Pancreas (tissue), 10 donors: ENCODE results near the gene TMEM121. TPM values are rescaled to one million over a fixed set of nuclear protein-coding genes. Genes with fewer than 3 reads are reported as not detected.
A peak's percentile ranks its signal among the peaks of the same experiment; 100 is the strongest.
"Not testable (repeated sequence)": the region's sequence is repeated elsewhere in the genome, so short reads cannot be mapped to it uniquely, and the experiment has no call there.

Source experiments
- ATAC-seq, 4 donors: fragments of 200-7000 bp; cut with Tn5 transposase; one replicate each; pipeline versions ENCODE4 v1.8.0 to v1.9.1; 2020; ENCODE audit warnings: mild to moderate bottlenecking in 4 of 4, moderate library complexity in 4 of 4
- DNase-seq, 6 donors: peaks; one replicate each; pipeline ENCODE4 v3.0.0-alpha.2; 2020
- FAIRE-seq: peaks from 2 replicates; lab custom pipeline; 2012; peaks lifted over from hg19 to GRCh38; lab: Jason Lieb, UNC
- H3K27ac ChIP-seq, 4 donors: fragments of 200-600 bp; sonication (generic); 1 replicate in 3 of 4; 2 replicates in 1 of 4; pipeline versions ENCODE4 v1.5.0 to v1.8.0; 2020
- H3K27me3 ChIP-seq, 4 donors: fragments of 200-600 bp; one replicate each; pipeline ENCODE4 v1.8.0; 2021
- H3K36me3 ChIP-seq, 3 donors: fragments of 200-600 bp; sonication (generic) in 1 of 3; one replicate each; pipeline versions ENCODE4 v1.5.0 to v1.8.0; 2020 to 2021
- H3K4me1 ChIP-seq, 3 donors: fragments of 200-600 bp; one replicate each; pipeline ENCODE4 v1.8.0; 2021
- H3K4me3 ChIP-seq, 4 donors: fragments of 200-600 bp; sonication (generic) in 2 of 4; one replicate each; pipeline versions ENCODE4 v1.5.0 to v1.8.0; 2020 to 2021
- H3K9me3 ChIP-seq, 4 donors: fragments of 200-600 bp; one replicate each; pipeline ENCODE4 v1.8.0; 2021
- WGBS, 2 donors: extraction: QIAGEN DNeasy Blood & Tissue Kit; methylation state at CpG; one replicate each; pipeline ENCODE4 v1.1.7; 2013; 5-methylcytosine and 5-hydroxymethylcytosine counted together
- intact Hi-C, 3 donors: fragments of 100-400 bp; cut with DNase I; formaldehyde crosslinking; loops; one replicate each; pipeline versions ENCODE4 v1.11.1 to v1.14.2; 2022
- polyA plus RNA-seq, 2 donors: library from polyadenylated mRNA; stranded (reverse); fragments of 200-250 nt; gene quantifications; one replicate each; pipeline ENCODE4 v1.2.3, GENCODE V29; 2013
- total RNA-seq, 6 donors: library from RNA; stranded (reverse); fragmentation: NEBNext Ultra II Directional in 4 of 6; extraction: Animal tissue kit (Norgen Biotek cat#: 25700) in 4 of 6; gene quantifications; one replicate each; pipeline versions ENCODE4 v1.2.1 to v1.2.4, GENCODE V29; 2021 to 2023
- TF ChIP-seq, protein P1 (sequence below), 4 donors: fragments of 200-600 bp; sonication (generic) in 3 of 4; IDR thresholded peaks; one replicate each; pipeline versions ENCODE4 v1.5.0 to v1.8.0; 2021; ENCODE audit warnings: antibody characterized with exemption in 4 of 4
- donor health status: healthy with polysubstance abuse.
- donor health status: DM: no; HTN: no; CAD: no; lungs with moderate emphysema.
- donor health status: DM: no; HTN: no; CAD: no.
- donor health status: control.
- donor health status: control.
- donor health status: Bipolar disorder and iron deficiency.
- donor health status: DM: yes; HTN: yes; CAD: no.
- donor health status: DM: no; HTN: no; CAD: no.
- donor health status: DM: no; HTN: no; CAD: no.
- donor health status: DM: yes; HTN: yes; CAD: no.

TMEM121 gene
- total and polyA plus RNA-seq, 8 donors, result 0.92 to 3.3 (median 1.8) TPM

DNA sequence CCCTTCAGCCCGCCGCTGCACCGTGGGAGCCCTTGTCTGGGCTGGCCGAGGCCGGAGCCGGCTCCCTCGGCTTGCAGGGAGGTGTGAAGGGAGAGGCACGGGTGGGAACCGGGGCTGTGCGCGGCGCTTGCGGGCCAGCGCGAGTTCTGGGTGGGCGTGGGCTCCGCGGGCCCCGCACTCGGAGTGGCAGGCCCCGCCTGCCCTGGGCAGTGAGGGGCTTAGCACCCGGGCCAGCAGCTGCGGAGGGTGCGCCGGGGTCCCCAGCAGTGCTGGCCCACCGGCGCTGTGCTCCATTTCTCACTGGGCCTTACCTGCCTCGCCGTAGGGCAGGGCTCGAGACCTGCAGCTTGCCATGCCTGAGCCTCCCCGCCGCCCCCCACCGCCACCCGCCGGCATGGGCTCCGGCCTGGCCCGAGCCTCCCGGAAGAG, 21.4 kb downstream of the TMEM121 start:
- Histone ChIP-seq H3K9me3 (no peaks in the 10 kb centered on the region), H3K27ac (no peak overlapping the region), H3K4me1 (no peaks in the 10 kb centered on the region), H3K27me3 (peaks cover 0 to 3% (median 0%) of the 10 kb centered on the region in 4 donors), H3K36me3 (no peaks in the 10 kb centered on the region), H3K4me3 (no peak overlapping the region)
- TF ChIP-seq, protein P1, sequence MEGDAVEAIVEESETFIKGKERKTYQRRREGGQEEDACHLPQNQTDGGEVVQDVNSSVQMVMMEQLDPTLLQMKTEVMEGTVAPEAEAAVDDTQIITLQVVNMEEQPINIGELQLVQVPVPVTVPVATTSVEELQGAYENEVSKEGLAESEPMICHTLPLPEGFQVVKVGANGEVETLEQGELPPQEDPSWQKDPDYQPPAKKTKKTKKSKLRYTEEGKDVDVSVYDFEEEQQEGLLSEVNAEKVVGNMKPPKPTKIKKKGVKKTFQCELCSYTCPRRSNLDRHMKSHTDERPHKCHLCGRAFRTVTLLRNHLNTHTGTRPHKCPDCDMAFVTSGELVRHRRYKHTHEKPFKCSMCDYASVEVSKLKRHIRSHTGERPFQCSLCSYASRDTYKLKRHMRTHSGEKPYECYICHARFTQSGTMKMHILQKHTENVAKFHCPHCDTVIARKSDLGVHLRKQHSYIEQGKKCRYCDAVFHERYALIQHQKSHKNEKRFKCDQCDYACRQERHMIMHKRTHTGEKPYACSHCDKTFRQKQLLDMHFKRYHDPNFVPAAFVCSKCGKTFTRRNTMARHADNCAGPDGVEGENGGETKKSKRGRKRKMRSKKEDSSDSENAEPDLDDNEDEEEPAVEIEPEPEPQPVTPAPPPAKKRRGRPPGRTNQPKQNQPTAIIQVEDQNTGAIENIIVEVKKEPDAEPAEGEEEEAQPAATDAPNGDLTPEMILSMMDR (IDR thresholded peaks at IDR 0.05), result no peak
- intact Hi-C loops, result no loop called here
- FAIRE-seq (no peak), ATAC-seq (no peak), DNase-seq (no peak)
- 91 to 96% methylated on average over 37 to 38 of the region's 38 CpGs for WGBS, 2 donors

- no peak for ATAC-seq
- H3K9me3 ChIP-seq, result no peaks in the 10 kb centered on the region
- no peak overlapping the region for H3K27ac ChIP-seq
- 77 to 88% methylated on average over 23 of the region's 23 CpGs for WGBS, 2 donors
- DNase-seq, result no peak
- H3K36me3 ChIP-seq, result no peaks in the 10 kb centered on the region
- no peaks in the 10 kb centered on the region for H3K4me1 ChIP-seq
- intact Hi-C loops, result no loop called here
- no peak for FAIRE-seq
- H3K4me3 ChIP-seq, result no peak overlapping the region
- H3K27me3 ChIP-seq, result no peaks in the 10 kb centered on the region
- TF ChIP-seq, protein P1 (IDR thresholded peaks at IDR 0.05), result no peak
These were observed 23.1 kb downstream of the TMEM121 start for GRCh38 chr14:105549481-105549880.

DNA sequence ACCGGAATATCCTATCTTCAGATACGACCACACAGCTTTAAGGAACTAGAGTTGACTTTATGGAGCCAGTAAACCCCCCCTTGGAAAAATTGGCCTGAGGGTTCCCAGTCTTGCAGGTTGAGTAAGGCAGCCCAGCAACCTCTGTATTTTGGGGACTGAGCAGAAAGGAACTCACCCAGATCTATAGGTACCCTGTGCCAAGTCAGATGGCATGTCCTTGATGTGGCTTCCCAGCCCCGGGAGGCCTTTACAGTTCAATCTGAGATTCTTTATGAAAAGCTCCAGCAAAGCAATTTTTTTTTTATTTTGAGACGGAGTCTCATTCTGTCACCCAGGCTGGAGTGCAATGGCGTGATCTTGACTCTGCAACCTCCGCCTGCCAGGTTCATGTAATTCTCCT, 27.6 kb downstream of the TMEM121 start:
- 83 to 91% methylated on average over 6 of the region's 6 CpGs for WGBS, 2 donors
- intact Hi-C loops, result no loop called here
- ATAC-seq (no peak), DNase-seq (peak in 1 of 6 donors; percentile 3), FAIRE-seq (no peak)
- TF ChIP-seq, protein P1 (IDR thresholded peaks at IDR 0.05), result no peak
- no peaks in the 10 kb centered on the region for H3K27me3 ChIP-seq
- no peaks in the 10 kb centered on the region for H3K9me3 ChIP-seq
- H3K36me3 ChIP-seq, result no peaks in the 10 kb centered on the region
- H3K27ac ChIP-seq, result no peak overlapping the region
- H3K4me3 ChIP-seq, result no peak overlapping the region
- H3K4me1 ChIP-seq, result no peaks in the 10 kb centered on the region

- TF ChIP-seq, protein P1 (IDR thresholded peaks at IDR 0.05), result no peak
- intact Hi-C loops, result no loop called here
- H3K36me3 ChIP-seq, result no peaks in the 10 kb centered on the region
- H3K27ac ChIP-seq, result no peak overlapping the region
- no peaks in the 10 kb centered on the region for H3K27me3 ChIP-seq
- H3K9me3 ChIP-seq, result no peaks in the 10 kb centered on the region
- no peak for DNase-seq
- H3K4me1 ChIP-seq, result no peaks in the 10 kb centered on the region
- H3K4me3 ChIP-seq, result no peak overlapping the region
- no peak for ATAC-seq
- FAIRE-seq, result no peak
- WGBS, 2 donors, result 59 to 65% methylated on average over 5 of the region's 5 CpGs
These were observed 28.1 kb downstream of the TMEM121 start for GRCh38 chr14:105554523-105554922.

DNA sequence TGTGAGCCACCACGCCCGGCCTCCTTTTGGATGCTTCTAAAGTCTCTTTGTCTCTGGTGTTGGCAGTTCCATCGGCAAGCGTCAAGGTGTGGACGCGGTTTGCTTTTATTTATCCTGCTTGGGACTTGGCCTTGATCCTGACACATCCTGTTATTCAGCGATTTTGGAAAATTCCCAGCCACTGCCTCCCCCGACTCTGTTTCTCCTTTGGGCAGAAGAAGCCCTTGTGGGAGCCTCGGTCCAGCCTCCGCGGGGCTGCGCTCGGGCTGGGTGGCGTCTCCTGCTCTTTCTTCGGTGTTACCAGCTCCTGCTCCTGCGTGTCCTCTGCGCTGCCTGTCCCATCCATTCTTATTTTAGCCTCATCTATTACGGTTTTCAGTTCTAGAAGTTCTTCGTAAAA, 31.3 kb downstream of the TMEM121 start:
- H3K27me3 ChIP-seq, H3K27ac ChIP-seq, H3K9me3 ChIP-seq, H3K4me1 ChIP-seq, H3K4me3 ChIP-seq, DNase-seq, H3K36me3 ChIP-seq, intact Hi-C loops, ATAC-seq, FAIRE-seq: not testable (repeated sequence)
- WGBS, 2 donors, result 74 to 80% methylated on average over 17 to 19 of the region's 19 CpGs
